Body of pancreas (tissue), 4 donors: ENCODE measurements around the gene FGF3. TPM values are rescaled to one million over a fixed set of nuclear protein-coding genes. Genes with fewer than 3 reads are reported as not detected.

ENCODE experiments used
- ATAC-seq: fragments of 150-250 bp; one replicate; pipeline ENCODE4 v1.9.1; 2016
- DNase-seq, 4 donors: peaks; one replicate each; pipeline ENCODE4 v3.0.0-alpha.2; 2019
- H3K27ac ChIP-seq, 4 donors: fragments of 200-600 bp; sonication (generic); 1 replicate in 3 of 4; 2 replicates in 1 of 4; pipeline versions ENCODE4 v1.5.1 to v1.6.1; 2016 to 2019; ENCODE audit warnings: mild to moderate bottlenecking in 1 of 4, mixed read lengths in 1 of 4, moderate library complexity in 1 of 4
- H3K27me3 ChIP-seq, 2 donors: fragments of 200-600 bp; sonication (generic); one replicate each; pipeline ENCODE4 v1.6.0; 2016; ENCODE audit warnings: mild to moderate bottlenecking in 1 of 2
- H3K36me3 ChIP-seq, 2 donors: fragments of 200-600 bp; sonication (generic); replicated peaks in 1 of 2; 2 replicates each; pipeline ENCODE4 v1.5.1; 2016; ENCODE audit warnings: low read depth in 2 of 2; ENCODE audit not compliant: insufficient read depth in 1 of 2
- H3K4me1 ChIP-seq: fragments of 200-600 bp; sonication (generic); one replicate; pipeline ENCODE4 v1.6.0; 2016
- H3K4me3 ChIP-seq, 2 donors: fragments of 200-600 bp; sonication (generic); 1 replicate in 1 of 2; 2 replicates in 1 of 2; pipeline ENCODE4 v1.5.1; 2016 to 2019
- H3K9me3 ChIP-seq, 3 donors: fragments of 200-600 bp; sonication (generic); 1 replicate in 2 of 3; 2 replicates in 1 of 3; pipeline ENCODE4 v1.5.1; 2016
- CTCF ChIP-seq, 7 experiments: fragments of 450-650 bp in 4 of 7; fragments of 200-600 bp in 3 of 7; sonication (generic) in 3 of 7; IDR thresholded peaks; one replicate each; pipeline ENCODE4 v1.5.1; 2016 to 2019; ENCODE audit warnings: antibody characterized with exemption in 7 of 7
- POLR2A ChIP-seq, 3 donors: fragments of 450-650 bp; IDR thresholded peaks; one replicate each; pipeline ENCODE4 v1.6.1; 2016; ENCODE audit warnings: antibody characterized with exemption in 3 of 3, mild to moderate bottlenecking in 2 of 3
- WGBS, 2 donors: methylation state at CpG; one replicate each; pipeline ENCODE4 v1.1.5; 2017; 5-methylcytosine and 5-hydroxymethylcytosine counted together
- intact Hi-C: fragments of 100-400 bp; cut with DNase I; formaldehyde crosslinking; loops from one replicate; pipeline ENCODE4 v1.15.1; 2023
- total RNA-seq, 2 donors: library from RNA; depleted of rRNA; stranded (reverse); fragments of >200 nt; gene quantifications; one replicate each; pipeline ENCODE4 v1.1.0, GENCODE V29; 2016

FGF3 gene
- total RNA-seq, 2 donors from 2014 or later = not detected

DNA sequence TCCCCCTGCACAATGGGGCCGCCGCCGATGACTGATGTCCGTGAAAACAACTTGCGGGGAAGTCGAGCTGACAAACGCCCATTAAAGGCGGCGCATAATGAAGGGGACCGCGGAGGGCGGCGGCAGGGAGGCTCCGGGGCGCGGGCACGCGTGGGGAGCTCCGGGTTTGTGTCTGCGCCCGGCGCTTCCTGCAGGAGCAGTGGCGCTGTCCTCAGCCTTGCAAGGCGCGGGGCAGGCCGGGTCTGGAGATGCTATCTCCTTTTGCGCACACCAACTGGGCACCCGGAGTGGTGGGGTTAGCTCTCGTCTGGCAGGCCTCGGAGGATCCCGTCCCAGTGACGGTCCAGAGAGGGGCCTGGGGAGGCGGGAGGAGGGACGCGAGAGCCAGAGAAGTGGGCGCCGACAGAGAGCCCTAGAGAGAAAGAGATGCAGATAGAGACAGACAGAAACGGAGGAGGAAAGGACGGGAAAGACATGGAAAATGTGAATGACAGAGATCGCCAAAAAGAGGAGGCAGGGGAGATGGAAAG, 390 bp upstream of the FGF3 start:
- H3K27me3 ChIP-seq = no peaks in the 10 kb centered on the region
- DNase-seq = no peak
- intact Hi-C loops = no loop called here

GRCh38 chr11:69818231-69818602, 999 bp downstream of the FGF3 start:
- WGBS, 2 donors = 0 to 1% methylated on average over 3 to 31 of the region's 31 CpGs
- ATAC-seq = no peak
- Histone ChIP-seq H3K36me3 (no peaks in the 10 kb centered on the region), H3K27ac (no peak overlapping the region), H3K4me1 (peaks cover 5% of the 10 kb centered on the region), H3K27me3 (no peaks in the 10 kb centered on the region), H3K4me3 (no peak overlapping the region), H3K9me3 (no peaks in the 10 kb centered on the region)
- DNase-seq = no peak
- TF ChIP-seq POLR2A (IDR thresholded peaks at IDR 0.05) = no peak
- no peak for TF ChIP-seq CTCF (IDR thresholded peaks at IDR 0.05)
- intact Hi-C loops = no loop called here

More for the DNA sequence above, 390 bp upstream of the FGF3 start:
- H3K27ac ChIP-seq = no peak overlapping the region
- peaks cover 5% of the 10 kb centered on the region for H3K4me1 ChIP-seq
- no peak for TF ChIP-seq CTCF (IDR thresholded peaks at IDR 0.05)
- TF ChIP-seq POLR2A (IDR thresholded peaks at IDR 0.05) = no peak
- 1 to 9% methylated on average over 14 to 40 of the region's 40 CpGs for WGBS, 2 donors
- H3K9me3 ChIP-seq = no peaks in the 10 kb centered on the region
- no peak overlapping the region for H3K4me3 ChIP-seq
- H3K36me3 ChIP-seq = no peaks in the 10 kb centered on the region
- ATAC-seq = no peak

DNA sequence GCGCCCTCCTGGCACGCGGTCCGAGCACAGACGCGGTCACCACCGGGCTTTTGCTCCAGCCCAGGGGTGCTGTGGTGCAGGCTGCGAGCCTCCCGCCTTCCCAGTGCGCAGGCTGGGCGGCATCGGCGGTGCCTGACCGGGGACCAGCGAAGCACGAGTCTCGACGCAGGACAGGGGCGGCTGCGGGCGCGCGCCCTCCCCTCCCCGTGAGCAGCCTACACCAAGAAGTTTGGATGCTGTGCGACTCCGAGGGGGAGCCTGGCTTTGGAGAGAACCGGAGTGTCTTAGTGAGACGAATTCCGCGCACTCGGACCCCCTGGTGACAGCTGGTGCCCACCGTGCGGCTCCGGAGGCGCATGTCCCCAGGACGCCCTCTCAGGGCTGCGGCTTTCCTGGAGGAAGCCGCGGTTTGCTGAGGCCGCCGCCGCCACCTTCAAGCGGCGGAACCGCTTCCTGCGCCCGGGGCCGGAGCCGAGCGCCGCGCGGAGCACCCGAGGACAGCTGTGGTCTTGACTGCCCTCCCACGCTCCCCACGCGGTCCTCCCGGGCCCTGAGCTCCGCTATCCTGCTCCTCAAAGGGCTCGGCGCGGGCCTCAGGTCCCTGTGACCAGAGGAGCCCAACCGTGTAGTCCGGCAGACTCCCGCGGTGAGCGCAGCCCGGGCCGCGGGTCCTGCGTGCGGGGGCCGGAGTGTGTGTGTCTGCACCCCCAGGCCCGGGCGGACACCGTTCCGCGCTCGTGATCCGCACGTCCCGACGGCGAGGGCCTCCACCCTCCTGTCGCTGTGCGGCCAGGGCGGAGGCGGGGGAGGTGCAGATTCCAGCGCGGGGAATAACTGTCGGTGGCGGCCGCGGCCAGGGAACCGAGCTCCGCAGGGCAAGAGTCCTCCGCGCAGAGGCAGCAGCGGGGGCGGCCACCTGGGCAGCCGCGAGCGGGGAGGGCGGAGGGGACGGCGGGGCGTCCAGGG, 1.7 kb downstream of the FGF3 start:
- Histone ChIP-seq H3K4me1 (peaks cover 5% of the 10 kb centered on the region), H3K4me3 (no peak overlapping the region), H3K27ac (no peak overlapping the region), H3K36me3 (no peaks in the 10 kb centered on the region), H3K27me3 (no peaks in the 10 kb centered on the region), H3K9me3 (no peaks in the 10 kb centered on the region)
- DNase-seq = no peak
- ATAC-seq = no peak
- intact Hi-C loops = no loop called here
- 0% methylated on average over 9 to 87 of the region's 107 CpGs for WGBS, 2 donors
- TF ChIP-seq POLR2A (IDR thresholded peaks at IDR 0.05) = no peak

DNA sequence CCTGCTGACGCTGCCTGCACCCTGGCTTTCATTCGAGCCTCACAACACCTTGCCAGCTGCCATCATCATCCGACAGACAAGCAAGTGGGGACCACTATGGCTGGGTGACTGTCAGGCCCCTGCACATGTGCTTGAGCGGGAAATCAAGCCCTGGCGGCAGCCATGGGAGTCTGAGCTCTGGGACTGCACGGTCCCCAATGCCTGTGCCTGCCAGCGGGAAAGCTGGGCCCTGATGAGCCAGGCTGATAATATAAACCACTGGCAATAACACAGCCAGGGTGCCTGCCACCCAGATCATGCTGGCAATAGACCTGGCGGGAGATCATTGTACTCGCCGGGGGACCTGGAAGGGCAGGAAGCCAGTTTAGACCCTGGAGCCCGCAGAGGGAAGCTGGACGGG, 2.5 kb downstream of the FGF3 start:
- no peak for TF ChIP-seq CTCF (IDR thresholded peaks at IDR 0.05)
- no peak for TF ChIP-seq POLR2A (IDR thresholded peaks at IDR 0.05)
- DNase-seq = no peak
- Histone ChIP-seq H3K27me3 (no peaks in the 10 kb centered on the region), H3K36me3 (no peaks in the 10 kb centered on the region), H3K9me3 (no peaks in the 10 kb centered on the region), H3K4me1 (peaks cover 5% of the 10 kb centered on the region), H3K4me3 (no peak overlapping the region), H3K27ac (no peak overlapping the region)
- intact Hi-C loops = no loop called here
- ATAC-seq = no peak
- WGBS, 2 donors = 14 to 16% methylated on average over 6 to 12 of the region's 12 CpGs

- 70 to 71% methylated on average over 3 to 12 of the region's 13 CpGs for WGBS, 2 donors
- intact Hi-C loops = no loop called here
- H3K9me3 ChIP-seq = no peaks in the 10 kb centered on the region
- no peak overlapping the region for H3K4me3 ChIP-seq
- TF ChIP-seq POLR2A (IDR thresholded peaks at IDR 0.05) (no peak), CTCF (IDR thresholded peaks at IDR 0.05) (no peak)
- ATAC-seq = no peak
- DNase-seq = no peak
- peaks cover 5% of the 10 kb centered on the region for H3K4me1 ChIP-seq
- no peak overlapping the region for H3K27ac ChIP-seq
- no peaks in the 10 kb centered on the region for H3K36me3 ChIP-seq
- H3K27me3 ChIP-seq = no peaks in the 10 kb centered on the region
Observed at GRCh38 chr11:69815973-69816372, 3.2 kb downstream of the FGF3 start.
